ENCODE data around the gene HSBP1.

DNA sequence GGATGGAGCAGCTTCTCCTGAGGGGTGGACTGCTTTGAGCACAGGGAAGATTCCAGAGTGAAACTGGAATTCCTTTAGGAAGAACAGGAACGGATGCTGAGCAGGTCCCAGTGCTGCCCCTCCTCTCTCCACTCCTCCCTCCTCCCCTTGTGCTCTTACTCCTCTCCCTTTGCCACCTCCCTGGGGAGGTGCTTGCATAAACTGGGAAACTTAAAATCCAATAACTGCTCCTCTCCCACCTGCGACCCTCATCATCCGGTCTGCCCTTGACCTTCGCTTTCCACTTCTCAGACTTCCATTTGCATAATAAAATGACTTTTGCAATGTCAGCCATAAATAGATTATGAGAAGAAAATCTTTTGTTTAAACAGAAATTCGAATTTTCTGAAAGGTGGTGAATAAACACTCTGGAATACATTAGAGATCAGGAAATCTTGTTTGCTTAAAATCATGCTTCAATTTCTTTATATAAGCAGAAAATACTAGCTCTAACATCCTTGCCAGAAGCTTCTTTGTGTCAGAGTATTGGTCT lies 23.7 kb downstream of the HSBP1 start:
- TF ChIP-seq POLR2A (IDR thresholded peaks at IDR 0.05): no peak
- TF ChIP-seq, protein P1, sequence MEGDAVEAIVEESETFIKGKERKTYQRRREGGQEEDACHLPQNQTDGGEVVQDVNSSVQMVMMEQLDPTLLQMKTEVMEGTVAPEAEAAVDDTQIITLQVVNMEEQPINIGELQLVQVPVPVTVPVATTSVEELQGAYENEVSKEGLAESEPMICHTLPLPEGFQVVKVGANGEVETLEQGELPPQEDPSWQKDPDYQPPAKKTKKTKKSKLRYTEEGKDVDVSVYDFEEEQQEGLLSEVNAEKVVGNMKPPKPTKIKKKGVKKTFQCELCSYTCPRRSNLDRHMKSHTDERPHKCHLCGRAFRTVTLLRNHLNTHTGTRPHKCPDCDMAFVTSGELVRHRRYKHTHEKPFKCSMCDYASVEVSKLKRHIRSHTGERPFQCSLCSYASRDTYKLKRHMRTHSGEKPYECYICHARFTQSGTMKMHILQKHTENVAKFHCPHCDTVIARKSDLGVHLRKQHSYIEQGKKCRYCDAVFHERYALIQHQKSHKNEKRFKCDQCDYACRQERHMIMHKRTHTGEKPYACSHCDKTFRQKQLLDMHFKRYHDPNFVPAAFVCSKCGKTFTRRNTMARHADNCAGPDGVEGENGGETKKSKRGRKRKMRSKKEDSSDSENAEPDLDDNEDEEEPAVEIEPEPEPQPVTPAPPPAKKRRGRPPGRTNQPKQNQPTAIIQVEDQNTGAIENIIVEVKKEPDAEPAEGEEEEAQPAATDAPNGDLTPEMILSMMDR (IDR thresholded peaks at IDR 0.05): no peak

All from testis (tissue), 2 donors.